NOMO-1 treated with DMSO at 0.1 percent for 48 hours (cell line): Measurements from ENCODE around the gene ZNF667.

Source experiments
- DNase-seq: peaks from one replicate; lab custom pipeline; 2025; ENCODE audit not compliant: unreplicated experiment; lab: John Stamatoyannopoulos, UW

Gene ZNF667

DNA sequence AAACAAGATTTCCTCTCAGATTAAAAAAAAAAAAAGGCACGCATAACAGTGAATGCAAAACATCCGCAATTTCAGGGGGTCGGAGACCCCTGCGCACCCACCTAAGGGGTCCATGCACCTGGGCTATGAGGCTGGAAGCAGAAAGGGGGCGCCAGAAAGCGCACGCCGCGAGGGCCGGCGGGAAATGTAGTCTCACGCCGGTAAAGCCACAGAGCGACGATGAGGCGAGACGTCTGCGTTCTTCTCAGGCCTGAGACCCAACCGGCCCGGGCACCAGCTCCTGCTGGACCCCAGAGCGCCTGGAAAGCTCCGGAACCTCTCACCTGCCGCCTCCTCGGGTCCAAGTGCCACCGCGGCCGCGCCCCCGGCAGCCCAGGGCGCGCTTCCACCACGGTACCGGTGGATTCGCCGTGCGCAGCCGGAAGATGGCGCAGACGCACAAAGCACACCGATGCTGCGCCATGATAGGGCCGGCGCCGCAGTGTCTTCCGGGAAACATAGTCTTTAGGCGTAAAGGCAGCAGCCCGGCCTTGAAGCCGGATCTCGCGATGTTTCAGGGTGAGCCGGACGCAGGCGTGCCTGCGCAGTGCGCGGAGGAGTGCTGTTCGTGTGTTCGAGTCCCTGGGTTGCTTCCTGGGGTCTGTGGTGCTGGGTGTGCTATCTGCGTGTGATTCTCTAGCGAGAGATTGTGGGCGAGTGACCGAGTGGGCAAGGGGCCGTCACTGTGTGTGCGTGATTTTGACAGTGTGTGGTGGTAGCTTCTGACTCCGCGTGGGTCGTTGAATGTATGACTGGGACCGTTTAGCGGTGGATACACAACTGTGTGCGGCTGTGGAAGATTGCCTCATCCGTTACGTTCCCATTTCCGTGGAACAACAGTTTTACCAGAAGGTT is 83.8 kb downstream of the ZNF667 start, which contains the start of gene ZNF582:
ZNF582 (minus strand) TSS at position 416 of the 894 bp plus-strand sequence. CDS start 1,782 bp downstream, outside the sequence.
- DNase-seq = peak; percentile 81
